Measurements from ENCODE around the gene RAB39B. TPM values are rescaled to one million over a fixed set of nuclear protein-coding genes. Genes with fewer than 3 reads are reported as not detected.
"Not testable (repeated sequence)": the region's sequence is repeated elsewhere in the genome, so short reads cannot be mapped to it uniquely, and the experiment has no call there.

RAB39B gene
- total RNA-seq, 1 donor from 2014 or later, result 9.4 TPM

GRCh38 chrX:155237719-155238118 lies 26.6 kb downstream of the RAB39B start:
- Mint-ChIP-seq H3K27ac (no peak overlapping the region), H3K4me3 (ENCODE audit: low read depth) (no peak overlapping the region), H3K36me3 (ENCODE audit: low read depth) (peaks cover 42% of the 10 kb centered on the region), H3K9me3 (no peaks in the 10 kb centered on the region), H3K4me1 (ENCODE audit: low read depth) (peaks cover 3% of the 10 kb centered on the region), H3K27me3 (ENCODE audit: low read depth) (no peaks in the 10 kb centered on the region)
- DNase-seq (ENCODE audit: low spot score), result no peak
- intact Hi-C loops (cut with micrococcal nuclease), result no loop called here

GRCh38 chrX:155235891-155236290 lies 28.4 kb downstream of the RAB39B start:
- Mint-ChIP-seq H3K9me3 (no peaks in the 10 kb centered on the region), H3K27me3 (ENCODE audit: low read depth) (no peaks in the 10 kb centered on the region), H3K4me3 (ENCODE audit: low read depth) (no peak overlapping the region), H3K4me1 (ENCODE audit: low read depth) (peaks cover 8% of the 10 kb centered on the region), H3K27ac (no peak overlapping the region), H3K36me3 (ENCODE audit: low read depth) (peaks cover 54% of the 10 kb centered on the region)
- DNase-seq (ENCODE audit: low spot score), result no peak
- intact Hi-C loops (cut with micrococcal nuclease), result no loop called here

- no peak overlapping the region for H3K4me3 Mint-ChIP-seq (ENCODE audit: low read depth)
- no peak for DNase-seq (ENCODE audit: low spot score)
- no peaks in the 10 kb centered on the region for H3K9me3 Mint-ChIP-seq
- H3K27me3 Mint-ChIP-seq (ENCODE audit: low read depth), result no peaks in the 10 kb centered on the region
- peak overlapping the region; percentile 4 for H3K27ac Mint-ChIP-seq
- intact Hi-C loops (cut with micrococcal nuclease), result no loop called here
- peaks cover 10% of the 10 kb centered on the region for H3K4me1 Mint-ChIP-seq (ENCODE audit: low read depth)
- peaks cover 63% of the 10 kb centered on the region for H3K36me3 Mint-ChIP-seq (ENCODE audit: low read depth)
Observed at GRCh38 chrX:155231163-155231562, 33.1 kb downstream of the RAB39B start.

GRCh38 chrX:155225774-155226173 lies 38.5 kb downstream of the RAB39B start:
- intact Hi-C loops (cut with micrococcal nuclease), result no loop called here
- Mint-ChIP-seq H3K27ac (no peak overlapping the region), H3K4me1 (ENCODE audit: low read depth) (peaks cover under 1% of the 10 kb centered on the region), H3K9me3 (no peaks in the 10 kb centered on the region), H3K27me3 (ENCODE audit: low read depth) (no peaks in the 10 kb centered on the region), H3K36me3 (ENCODE audit: low read depth) (peaks cover 64% of the 10 kb centered on the region), H3K4me3 (ENCODE audit: low read depth) (no peak overlapping the region)
- DNase-seq (ENCODE audit: low spot score), result no peak

- H3K4me3 Mint-ChIP-seq (ENCODE audit: low read depth); H3K27me3 Mint-ChIP-seq (ENCODE audit: low read depth); DNase-seq (ENCODE audit: low spot score); H3K9me3 Mint-ChIP-seq; H3K27ac Mint-ChIP-seq; H3K4me1 Mint-ChIP-seq (ENCODE audit: low read depth); intact Hi-C loops (cut with micrococcal nuclease): not testable (repeated sequence)
- H3K36me3 Mint-ChIP-seq (ENCODE audit: low read depth), result peaks cover 53% of the 10 kb centered on the region
Observed at GRCh38 chrX:155223746-155224145, 40.5 kb downstream of the RAB39B start.

GRCh38 chrX:155221351-155221750 lies 42.9 kb downstream of the RAB39B start:
- H3K27ac Mint-ChIP-seq, result no peak overlapping the region

GRCh38 chrX:155218777-155219176 lies 45.5 kb downstream of the RAB39B start:
- DNase-seq (ENCODE audit: low spot score), result no peak
- Mint-ChIP-seq H3K27ac (no peak overlapping the region), H3K4me3 (ENCODE audit: low read depth) (peak overlapping the region; percentile 34), H3K36me3 (ENCODE audit: low read depth) (peaks cover 22% of the 10 kb centered on the region), H3K27me3 (ENCODE audit: low read depth) (no peaks in the 10 kb centered on the region), H3K4me1 (ENCODE audit: low read depth) (peaks cover 19% of the 10 kb centered on the region), H3K9me3 (no peaks in the 10 kb centered on the region)
- intact Hi-C loops (cut with micrococcal nuclease), result loop anchor here (5.0 kb wide), 2 partner anchors 126 to 236 kb away; no protein-coding TSS in a partner anchor

More at GRCh38 chrX:155221351-155221750, 42.9 kb downstream of the RAB39B start:
- no peaks in the 10 kb centered on the region for H3K27me3 Mint-ChIP-seq (ENCODE audit: low read depth)
- no peak for DNase-seq (ENCODE audit: low spot score)
- H3K4me1 Mint-ChIP-seq (ENCODE audit: low read depth), result peaks cover 15% of the 10 kb centered on the region
- H3K36me3 Mint-ChIP-seq (ENCODE audit: low read depth), result peaks cover 37% of the 10 kb centered on the region
- intact Hi-C loops (cut with micrococcal nuclease), result no loop called here
- H3K9me3 Mint-ChIP-seq, result no peaks in the 10 kb centered on the region
- H3K4me3 Mint-ChIP-seq (ENCODE audit: low read depth), result no peak overlapping the region

GRCh38 chrX:155216940-155217440 lies 47.3 kb downstream of the RAB39B start:
- no peak for DNase-seq (ENCODE audit: low spot score)
- Mint-ChIP-seq H3K4me1 (ENCODE audit: low read depth) (peaks cover 19% of the 10 kb centered on the region), H3K4me3 (ENCODE audit: low read depth) (peak overlapping the region; percentile 98), H3K27me3 (ENCODE audit: low read depth) (no peaks in the 10 kb centered on the region), H3K27ac (peak overlapping the region; percentile 92), H3K9me3 (no peaks in the 10 kb centered on the region), H3K36me3 (ENCODE audit: low read depth) (peaks cover 9% of the 10 kb centered on the region)
- intact Hi-C loops (cut with micrococcal nuclease), result loop anchor here (2.0 to 5.0 kb wide), 3 partner anchors 48 to 235 kb away; partner anchors contain the start of gene RAB39B

- no peaks in the 10 kb centered on the region for H3K9me3 Mint-ChIP-seq
- DNase-seq (ENCODE audit: low spot score), result peak; percentile 83
- peaks cover 19% of the 10 kb centered on the region for H3K4me1 Mint-ChIP-seq (ENCODE audit: low read depth)
- H3K27ac Mint-ChIP-seq, result peak within 1 kb of the TSS; percentile 92
- intact Hi-C loops (cut with micrococcal nuclease), result loop anchor here (2.0 to 5.0 kb wide), 3 partner anchors 48 to 234 kb away; partner anchors contain the start of gene RAB39B
- peak within 1 kb of the TSS; percentile 98 for H3K4me3 Mint-ChIP-seq (ENCODE audit: low read depth)
- H3K27me3 Mint-ChIP-seq (ENCODE audit: low read depth), result no peaks in the 10 kb centered on the region
- peaks cover 3% of the 10 kb centered on the region for H3K36me3 Mint-ChIP-seq (ENCODE audit: low read depth)
Observed at GRCh38 chrX:155216179-155216939, 47.9 kb downstream of the RAB39B start, which contains the start of gene VBP1. Gene VBP1 (plus strand): TSS chrX:155216460. CDS start chrX:155216483, 23 bp downstream.

- Mint-ChIP-seq H3K9me3 (no peaks in the 10 kb centered on the region), H3K36me3 (ENCODE audit: low read depth) (peaks cover under 1% of the 10 kb centered on the region), H3K27ac (peak overlapping the region; percentile 92), H3K4me3 (ENCODE audit: low read depth) (peak overlapping the region; percentile 98), H3K4me1 (ENCODE audit: low read depth) (peaks cover 19% of the 10 kb centered on the region), H3K27me3 (ENCODE audit: low read depth) (no peaks in the 10 kb centered on the region)
- intact Hi-C loops (cut with micrococcal nuclease), result loop anchor here (2.0 to 5.0 kb wide), 3 partner anchors 49 to 233 kb away; partner anchors contain the start of gene RAB39B
- no peak for DNase-seq (ENCODE audit: low spot score)
Observed at GRCh38 chrX:155215443-155216178, 48.7 kb downstream of the RAB39B start.

GRCh38 chrX:155213731-155214130 lies 50.6 kb downstream of the RAB39B start:
- intact Hi-C loops (cut with micrococcal nuclease), result no loop called here
- no peak for DNase-seq (ENCODE audit: low spot score)
- no peaks in the 10 kb centered on the region for H3K27me3 Mint-ChIP-seq (ENCODE audit: low read depth)
- H3K4me3 Mint-ChIP-seq (ENCODE audit: low read depth), result no peak overlapping the region
- H3K4me1 Mint-ChIP-seq (ENCODE audit: low read depth), result peaks cover 16% of the 10 kb centered on the region
- no peak overlapping the region for H3K27ac Mint-ChIP-seq
- H3K36me3 Mint-ChIP-seq (ENCODE audit: low read depth), result no peaks in the 10 kb centered on the region
- no peaks in the 10 kb centered on the region for H3K9me3 Mint-ChIP-seq

- intact Hi-C loops (cut with micrococcal nuclease), result no loop called here
- no peaks in the 10 kb centered on the region for H3K9me3 Mint-ChIP-seq
- no peak overlapping the region for H3K4me3 Mint-ChIP-seq (ENCODE audit: low read depth)
- H3K36me3 Mint-ChIP-seq (ENCODE audit: low read depth), result no peaks in the 10 kb centered on the region
- H3K4me1 Mint-ChIP-seq (ENCODE audit: low read depth), result peaks cover 4% of the 10 kb centered on the region
- H3K27ac Mint-ChIP-seq, result no peak overlapping the region
- H3K27me3 Mint-ChIP-seq (ENCODE audit: low read depth), result no peaks in the 10 kb centered on the region
- no peak for DNase-seq (ENCODE audit: low spot score)
Observed at GRCh38 chrX:155211208-155211607, 53.1 kb downstream of the RAB39B start.

All from activated T-helper 2 cell treated with anti-CD3 and anti-CD28 coated beads, Interferon-gamma antibody, Interleukin-2, Interleukin-4, amounts not matched to agents 10 μg/mL and 5 μg/mL and 100 μg/mL, durations not matched to agents 14 hours and 24 hours and 36 hours (primary cell).